ENCODE data around the gene KIF11. TPM values are rescaled to one million over a fixed set of nuclear protein-coding genes. Genes with fewer than 3 reads are reported as not detected.

KIF11 gene
- total and polyA plus RNA-seq, 9 of the 15 experiments (the other 6 are each of a cell fraction or from before 2014, with no cell fraction given): 11.3 to 54.4 (median 29.2) TPM

- TF ChIP-seq CAMTA2 (CRISPR knock-in tag; conservative IDR thresholded peaks at IDR 0.05) (no peak), DNMT1 (IDR thresholded peaks at IDR 0.05) (no peak)
Observed at GRCh38 chr10:92572362-92573090, 20.4 kb upstream of the KIF11 start (continued).

GRCh38 chr10:92573091-92573797 is 19.7 kb upstream of the KIF11 start:
- under 1% methylated on average over 36 of the region's 56 CpGs for WGBS (ENCODE audit: insufficient coverage, low coverage, missing lambda C conversion rate)
- intact Hi-C loops (cut with micrococcal nuclease): loop anchor here (10.0 kb wide), 1 partner anchor 188 kb away; no protein-coding TSS in a partner anchor
- DNase-seq (ENCODE audit: extremely low read depth in 1 of 4, low spot score in 3 of 4): peak in 2 of 4 experiments; percentile 9 to 31
- H3K4me3 ChIP-seq: peak overlapping the region; percentile 87
- in situ Hi-C loops (cut with MboI): loop anchor here (10.0 kb wide), 1 partner anchor 58 kb away; no protein-coding TSS in a partner anchor
- H2AFZ ChIP-seq (ENCODE audit: low read depth, low read length): peak overlapping the region; percentile 98
- H3K9ac ChIP-seq (ENCODE audit: insufficient read depth in 1 of 2, low read depth in 2 of 2, low read length in 2 of 2): peak overlapping the region; percentile 97 to 98
- H3K9me1 ChIP-seq (ENCODE audit: control insufficient read depth, insufficient read depth, low read length): no peaks in the 10 kb centered on the region
- peaks cover 70% of the 10 kb centered on the region for H3K79me2 ChIP-seq (ENCODE audit: control insufficient read depth, insufficient read depth, low read length)
- H3K27me3 ChIP-seq (ENCODE audit: control insufficient read depth in 2 of 2, insufficient read depth in 2 of 2, low read length in 2 of 2): no peaks in the 10 kb centered on the region
- peak; percentile 57 for ATAC-seq
- H4K20me1 ChIP-seq (replicated peaks; ENCODE audit: control insufficient read depth, insufficient read depth, low read length): peaks cover 17% of the 10 kb centered on the region
- H3K27ac ChIP-seq (ENCODE audit: extremely low read depth, low read depth, low read length): peak overlapping the region; percentile 97
- peak; percentile 64 for FAIRE-seq
- POLR2A ChIA-PET: interaction anchor here (0.6 to 2.9 kb wide), 5 partner anchors 17 to 56 kb away, joined by 3 to 14 read pairs (median 7); no protein-coding TSS in a partner anchor
- H3K36me3 ChIP-seq (ENCODE audit: control insufficient read depth, insufficient read depth, low read length): peaks cover 25% of the 10 kb centered on the region
- H3K9me3 ChIP-seq (replicated peaks; ENCODE audit: control insufficient read depth, insufficient read depth, low read depth, low read length): no peaks in the 10 kb centered on the region
- CTCF ChIA-PET (ENCODE audit: low intra/inter-chr PET ratio): interaction anchor here (0.9 to 2.6 kb wide), 2 partner anchors 56 to 65 kb away, joined by 3 to 17 read pairs; no protein-coding TSS in a partner anchor
- TSS peak; percentile 62 for BruUV-seq (replicated peaks)
- H3K4me2 ChIP-seq (ENCODE audit: insufficient read depth, low read length): peak overlapping the region; percentile 95
- H3K4me1 ChIP-seq (replicated peaks in 1 of 2; ENCODE audit: control insufficient read depth in 2 of 2, insufficient read depth in 2 of 2, low read length in 2 of 2): peaks cover 9 to 14% of the 10 kb centered on the region in 2 experiments; a peak in 4 of 5 replicates
- TF ChIP-seq CHD2 (IDR thresholded peaks at IDR 0.05; ENCODE audit: low read depth, low read length): no peak
- no peak for TF ChIP-seq ZNF655 (CRISPR knock-in tag; IDR thresholded peaks at IDR 0.05)
- TF ChIP-seq FOXA3 (CRISPR knock-in tag; conservative IDR thresholded peaks at IDR 0.05 in 1 of 2, IDR thresholded peaks at IDR 0.05 in 1 of 2): 0 out of 4 replicates have a peak, but pooled peaks of 1 of the 2 experiments have one; percentile 50
- TF ChIP-seq NR4A1 (CRISPR knock-in tag; IDR thresholded peaks at IDR 0.05): no peak
- no peak for TF ChIP-seq NR4A1 (tag; IDR thresholded peaks at IDR 0.05)
- no peak for TF ChIP-seq EP400 (IDR thresholded peaks at IDR 0.05)
- no peak for TF ChIP-seq MCM5 (IDR thresholded peaks at IDR 0.05; ENCODE audit: low read depth)
- TF ChIP-seq FOXJ2 (tag; IDR thresholded peaks at IDR 0.05): no peak
- TF ChIP-seq ZFX (CRISPR knock-in tag; IDR thresholded peaks at IDR 0.05): peak; percentile 91; the same call in 1 of the 2 replicates
- no peak for TF ChIP-seq KLF16 (IDR thresholded peaks at IDR 0.05)
- no peak for TF ChIP-seq SRF (CRISPR knock-in tag; IDR thresholded peaks at IDR 0.05)
- TF ChIP-seq PHF20 (IDR thresholded peaks at IDR 0.05; ENCODE audit: partially characterized antibody): no peak
- no peak for TF ChIP-seq IFI16 (CRISPR knock-in tag; IDR thresholded peaks at IDR 0.05)
- TF ChIP-seq CBFA2T3 (IDR thresholded peaks at IDR 0.05): no peak
- no peak for TF ChIP-seq ZNF77 (CRISPR knock-in tag; IDR thresholded peaks at IDR 0.05)
- no peak for TF ChIP-seq HOXB6 (CRISPR knock-in tag; IDR thresholded peaks at IDR 0.05; ENCODE audit: borderline replicate concordance)

Measured in K562 (cell line).